IMR-90 (cell line): Measurements from ENCODE around the gene CHD3. TPM values are rescaled to one million over a fixed set of nuclear protein-coding genes. Genes with fewer than 3 reads are reported as not detected.

Experiments
- ATAC-seq: fragments of 200-7000 bp; cut with Tn5 transposase; 2 replicates; pipeline ENCODE4 v1.9.1; 2020; ENCODE audit warnings: low read depth, mild to moderate bottlenecking, moderate library complexity
- BruUV-seq: library from RNA; stranded (reverse); fragments of 400-500 nt; replicated peaks from 2 replicates; lab custom pipeline; 2021; lab: Mats Ljungman, UMichigan
- CTCF ChIA-PET: fragments of 300-600 bp; formaldehyde crosslinking; extraction: SDS; loops from one replicate; lab custom pipeline; 2021; ENCODE audit warnings: antibody characterized with exemption; lab: Yijun Ruan, JAX
- POLR2A ChIA-PET: fragments of 300-600 bp; sonication (Branson Sonifier 250); formaldehyde crosslinking; loops from one replicate; lab custom pipeline; 2022; ENCODE audit warnings: antibody characterized with exemption; ENCODE audit not compliant: unreplicated experiment; lab: Charles Lee
- DNase-seq: peaks from one replicate; pipeline ENCODE4 v3.0.0; 2013
- H2AFZ ChIP-seq: replicated peaks from 2 replicates; pipeline ENCODE3; 2013; ENCODE audit warnings: low read length, mild to moderate bottlenecking; ENCODE audit not compliant: poor library complexity
- H2AK5ac ChIP-seq: 2 replicates; pipeline ENCODE4 v1.6.1; 2013; ENCODE audit warnings: low read depth, low read length, inconsistent platforms
- H2AK9ac ChIP-seq: replicated peaks from 2 replicates; pipeline ENCODE3; 2013; ENCODE audit warnings: mild to moderate bottlenecking, low read depth, low read length, moderate library complexity; ENCODE audit not compliant: poor library complexity
- H2BK120ac ChIP-seq: 2 replicates; pipeline ENCODE4 v1.6.1; 2013; ENCODE audit warnings: low read depth, low read length, inconsistent platforms
- H2BK15ac ChIP-seq: 3 replicates; pipeline ENCODE4 v1.6.1; 2013; ENCODE audit warnings: low read depth, low read length, inconsistent platforms
- H2BK20ac ChIP-seq: 2 replicates; pipeline ENCODE4 v1.6.1; 2013; ENCODE audit warnings: low read depth, mild to moderate bottlenecking, inconsistent platforms, low read length, moderate library complexity
- H2BK5ac ChIP-seq: 2 replicates; pipeline ENCODE4 v1.6.1; 2013; ENCODE audit warnings: mild to moderate bottlenecking, low read depth, low read length, inconsistent platforms; ENCODE audit not compliant: poor library complexity, severe bottlenecking
- H3K14ac ChIP-seq: replicated peaks from 2 replicates; pipeline ENCODE4 v1.6.1; 2013; ENCODE audit warnings: low read depth, low read length, inconsistent platforms
- H3K18ac ChIP-seq: 2 replicates; pipeline ENCODE4 v1.6.1; 2013; ENCODE audit warnings: low read depth, low read length, control low read depth
- H3K23ac ChIP-seq: 2 replicates; pipeline ENCODE4 v1.6.1; 2013; ENCODE audit warnings: low read depth, low read length, inconsistent platforms
- H3K27ac ChIP-seq: 2 replicates; pipeline ENCODE4 v1.5.1; 2013; ENCODE audit warnings: mild to moderate bottlenecking, control low read depth, low read length; ENCODE audit not compliant: insufficient read depth
- H3K27me3 ChIP-seq: 2 replicates; pipeline ENCODE4 v1.6.1; 2013; ENCODE audit warnings: low read length; ENCODE audit not compliant: control insufficient read depth, insufficient read depth
- H3K36me3 ChIP-seq: 2 replicates; pipeline ENCODE4 v1.6.1; 2013; ENCODE audit warnings: low read length, mixed read lengths; ENCODE audit not compliant: control insufficient read depth, insufficient read depth
- H3K4ac ChIP-seq: 2 replicates; pipeline ENCODE4 v1.6.1; 2013; ENCODE audit warnings: low read depth, low read length, inconsistent platforms
- H3K4me1 ChIP-seq: 2 replicates; pipeline ENCODE4 v1.6.1; 2013; ENCODE audit warnings: low read length, mixed read lengths; ENCODE audit not compliant: control insufficient read depth, insufficient read depth
- H3K4me2 ChIP-seq: 2 replicates; pipeline ENCODE4 v1.6.1; 2013; ENCODE audit warnings: low read depth, mild to moderate bottlenecking, control low read depth, low read length, moderate library complexity
- H3K4me3 ChIP-seq: 2 replicates; pipeline ENCODE4 v1.5.1; 2013; ENCODE audit warnings: low read depth, mild to moderate bottlenecking, control low read depth, low read length, moderate library complexity; ENCODE audit not compliant: insufficient read depth
- H3K56ac ChIP-seq: 2 replicates; pipeline ENCODE4 v1.6.1; 2013; ENCODE audit warnings: low read length, inconsistent platforms; ENCODE audit not compliant: insufficient read depth; ENCODE audit errors: extremely low read depth
- H3K79me1 ChIP-seq, 2 experiments: 2 replicates each; pipeline ENCODE4 v1.6.1; 2013; ENCODE audit warnings: low read length in 2 of 2, inconsistent platforms in 1 of 2, low read depth in 1 of 2
- H3K9ac ChIP-seq: 2 replicates; pipeline ENCODE4 v1.6.1; 2013; ENCODE audit warnings: low read depth, low read length, control low read depth
- H3K9me1 ChIP-seq: 2 replicates; pipeline ENCODE4 v1.6.1; 2013; ENCODE audit warnings: low read length, inconsistent platforms; ENCODE audit not compliant: insufficient read depth
- H3K9me3 ChIP-seq: 2 replicates; pipeline ENCODE4 v1.6.1; 2013; ENCODE audit warnings: low read length; ENCODE audit not compliant: control insufficient read depth, insufficient read depth
- H4K20me1 ChIP-seq: 2 replicates; pipeline ENCODE4 v1.6.1; 2013; ENCODE audit warnings: low read length, inconsistent platforms; ENCODE audit not compliant: insufficient read depth
- H4K5ac ChIP-seq: 2 replicates; pipeline ENCODE4 v1.6.1; 2013; ENCODE audit warnings: mild to moderate bottlenecking, low read depth, low read length, control low read depth
- H4K8ac ChIP-seq, 2 experiments: 2 replicates each; pipeline ENCODE4 v1.6.1; 2013; ENCODE audit warnings: low read depth in 2 of 2, low read length in 2 of 2, control low read depth in 1 of 2, inconsistent platforms in 1 of 2
- H4K91ac ChIP-seq: 2 replicates; pipeline ENCODE4 v1.6.1; 2013; ENCODE audit warnings: low read depth, low read length, inconsistent platforms; ENCODE audit not compliant: insufficient read depth
- BHLHE40 ChIP-seq: fragments of 150-350 bp; IDR thresholded peaks from 2 replicates; pipeline ENCODE4 v1.6.1; 2016; ENCODE audit warnings: mild to moderate bottlenecking, low read depth, low read length
- CEBPB ChIP-seq: IDR thresholded peaks from 2 replicates; pipeline ENCODE4 v1.6.1; 2012; ENCODE audit warnings: low read depth, low read length, improper control_type of control experiment
- CHD1 ChIP-seq: IDR thresholded peaks from 2 replicates; pipeline ENCODE4 v1.6.1; 2012; ENCODE audit warnings: low read depth, low read length, improper control_type of control experiment
- CTCF ChIP-seq: conservative IDR thresholded peaks from 2 replicates; pipeline ENCODE4 v1.5.1; 2012; ENCODE audit warnings: mild to moderate bottlenecking, low read depth, low read length, improper control_type of control experiment
- ELK1 ChIP-seq: fragments of 150-350 bp; IDR thresholded peaks from 2 replicates; pipeline ENCODE4 v1.6.1; 2016; ENCODE audit warnings: low read depth, mild to moderate bottlenecking, low read length, moderate library complexity, borderline replicate concordance
- FOS ChIP-seq: fragments of 150-350 bp; IDR thresholded peaks from 2 replicates; pipeline ENCODE4 v1.6.1; 2016; ENCODE audit warnings: low read depth, low read length
- MAFK ChIP-seq: IDR thresholded peaks from 2 replicates; pipeline ENCODE4 v1.6.1; 2012; ENCODE audit warnings: low read depth, low read length, improper control_type of control experiment
- MAZ ChIP-seq: IDR thresholded peaks from 2 replicates; pipeline ENCODE4 v1.6.1; 2012; ENCODE audit warnings: low read depth, mild to moderate bottlenecking, low read length, improper control_type of control experiment, moderate library complexity, borderline replicate concordance
- MXI1 ChIP-seq: IDR thresholded peaks from 2 replicates; pipeline ENCODE4 v1.6.1; 2012; ENCODE audit warnings: low read depth, mild to moderate bottlenecking, low read length, moderate library complexity, borderline replicate concordance
- NFE2L2 ChIP-seq: fragments of 150-350 bp; IDR thresholded peaks from 2 replicates; pipeline ENCODE4 v1.6.1; 2016; ENCODE audit warnings: low read depth, mild to moderate bottlenecking, low read length
- POLR2A ChIP-seq: IDR thresholded peaks from 2 replicates; pipeline ENCODE4 v1.6.1; 2012; ENCODE audit warnings: mild to moderate bottlenecking, low read depth, low read length
- RAD21 ChIP-seq: IDR thresholded peaks from 2 replicates; pipeline ENCODE4 v1.6.1; 2012; ENCODE audit warnings: low read length, improper control_type of control experiment
- RCOR1 ChIP-seq: IDR thresholded peaks from 2 replicates; pipeline ENCODE4 v1.6.1; 2012; ENCODE audit warnings: mild to moderate bottlenecking, low read length, improper control_type of control experiment; ENCODE audit not compliant: insufficient replicate concordance
- SMC3 ChIP-seq: fragments of 150-350 bp; IDR thresholded peaks from 2 replicates; pipeline ENCODE4 v1.6.1; 2016; ENCODE audit warnings: low read depth, mild to moderate bottlenecking, antibody characterized with exemption, low read length, moderate library complexity
- USF2 ChIP-seq: fragments of 150-350 bp; IDR thresholded peaks from 2 replicates; pipeline ENCODE4 v1.6.1; 2017; ENCODE audit warnings: mild to moderate bottlenecking, antibody characterized with exemption, low read length, low read depth
- WGBS, 2 experiments: methylation state at CpG; one replicate each; pipeline versions ENCODE4 v1.1.5 to v1.1.7; 2013; ENCODE audit warnings: missing lambda C conversion rate in 2 of 2; ENCODE audit not compliant: insufficient read length in 1 of 2; ENCODE audit errors: extremely low coverage in 2 of 2; 5-methylcytosine and 5-hydroxymethylcytosine counted together
- dilution Hi-C: fragments of 300-500 bp; cut with HindIII; formaldehyde crosslinking; loops from one replicate; pipeline ENCODE4 v1.14.3; 2018; ENCODE audit warnings: low sequenced_read_pairs; ENCODE audit not compliant: unreplicated experiment
- in situ Hi-C: fragments of 300-500 bp; cut with MboI; formaldehyde crosslinking; loops from 3 replicates; pipeline ENCODE4 v1.14.3; 2019; ENCODE audit warnings: low sequenced_read_pairs, inconsistent platforms, mixed read lengths
- intact Hi-C: fragments of 100-400 bp; cut with micrococcal nuclease; formaldehyde crosslinking; loops from 2 replicates; pipeline ENCODE4 v1.10.0; 2022
- polyA plus RNA-seq, 3 experiments: library from polyadenylated mRNA; depleted of rRNA; stranded (reverse); fragments of >200 nt; gene quantifications; 2 replicates each; pipeline ENCODE4 v1.2.3, GENCODE V29; 2012; ENCODE audit warnings: low replicate concordance in 1 of 3
- total RNA-seq: library from RNA; depleted of rRNA; stranded (reverse); fragments of >200 nt; gene quantifications from 2 replicates; pipeline ENCODE4 v1.2.3, GENCODE V29; 2012

CHD3 gene
- total and polyA plus RNA-seq, 2 of the 4 experiments (the other 2 are of a cell fraction), result 65.4 to 78.1 TPM

- intact Hi-C loops, result no loop called here
- no CpG with 5 or more reads among the region's 9 CpGs for WGBS, 2 experiments
- DNase-seq (no peak), ATAC-seq (no peak)
- H4K8ac ChIP-seq, result no peak overlapping the region
- H2BK5ac ChIP-seq, result no peak overlapping the region
- H2AK5ac ChIP-seq, result no peak overlapping the region
- H3K56ac ChIP-seq, result no peak overlapping the region
- BruUV-seq, result no TSS peak
- no peak overlapping the region for H3K4ac ChIP-seq
- H3K27me3 ChIP-seq, result no peaks in the 10 kb centered on the region
- H2AK9ac ChIP-seq, result no peak overlapping the region
- H3K9me3 ChIP-seq, result no peaks in the 10 kb centered on the region
- H3K4me3 ChIP-seq, result no peak overlapping the region
- H3K27ac ChIP-seq, result no peak overlapping the region
- no peak overlapping the region for H2BK20ac ChIP-seq
- TF ChIP-seq FOS (no peak), BHLHE40 (no peak), MAFK (no peak), MAZ (no peak), ELK1 (no peak), CEBPB (no peak), MXI1 (no peak), USF2 (no peak), POLR2A (no peak), CHD1 (no peak), SMC3 (no peak), RAD21 (no peak), CTCF (no peak), RCOR1 (no peak), NFE2L2 (no peak)
- in situ Hi-C loops, result loop anchor here (5.0 to 10.0 kb wide), 2 partner anchors 76 to 134 kb away; no protein-coding TSS in a partner anchor
- ChIA-PET CTCF (interaction anchor here (1.2 to 1.3 kb wide), 2 partner anchors 10 to 72 kb away, joined by 3 to 4 read pairs; no protein-coding TSS in a partner anchor), POLR2A (no interaction called here)
- no peaks in the 10 kb centered on the region for H3K9me1 ChIP-seq
- no peaks in the 10 kb centered on the region for H3K79me1 ChIP-seq
- H4K91ac ChIP-seq, result no peak overlapping the region
- H3K4me2 ChIP-seq, result no peak overlapping the region
- no peak overlapping the region for H3K18ac ChIP-seq
- H3K4me1 ChIP-seq, result peaks cover 3% of the 10 kb centered on the region
- H3K36me3 ChIP-seq, result peaks cover 59% of the 10 kb centered on the region
- H2BK120ac ChIP-seq, result no peak overlapping the region
- no peak overlapping the region for H3K9ac ChIP-seq
- H4K5ac ChIP-seq, result no peak overlapping the region
- H4K20me1 ChIP-seq, result peaks cover 2% of the 10 kb centered on the region; the same call in 1 of the 2 replicates
- H3K14ac ChIP-seq, result no peak overlapping the region
- no peak overlapping the region for H2AFZ ChIP-seq
- dilution Hi-C loops, result no loop called here
- no peak overlapping the region for H2BK15ac ChIP-seq
- H3K23ac ChIP-seq, result no peak overlapping the region
Observed at GRCh38 chr17:7911116-7911515, 22.5 kb downstream of the CHD3 start.
